Measurements from ENCODE around the gene PDLIM3. TPM values are rescaled to one million over a fixed set of nuclear protein-coding genes. Genes with fewer than 3 reads are reported as not detected.
"Not testable (repeated sequence)": the region's sequence is repeated elsewhere in the genome, so short reads cannot be mapped to it uniquely, and the experiment has no call there.

The PDLIM3 gene
- total RNA-seq, 3 donors from 2014 or later (not counting 1 experiment from before 2014, with no cell fraction given): not detected

GRCh38 chr4:185534511-185534865 lies 819 bp downstream of the PDLIM3 start:
- Histone ChIP-seq H3K27me3 (ENCODE audit: control insufficient read depth, insufficient read depth, low read length) (peaks cover 11% of the 10 kb centered on the region), H3K4me1 (ENCODE audit: control insufficient read depth, insufficient read depth, low read length) (no peaks in the 10 kb centered on the region), H3K36me3 (ENCODE audit: control insufficient read depth, insufficient read depth, low read length) (no peaks in the 10 kb centered on the region), H3K27ac (ENCODE audit: low read length) (no peak overlapping the region), H3K4me3 (ENCODE audit: low read length) (no peak overlapping the region), H3K9me3 (ENCODE audit: control insufficient read depth, insufficient read depth, low read length) (no peaks in the 10 kb centered on the region)
- 3% methylated on average over 10 of the region's 10 CpGs for WGBS (ENCODE audit: insufficient coverage)
- DNase-seq: no peak
- no peak for ATAC-seq
- Mint-ChIP-seq H3K27me3 (ENCODE audit: low read depth in 2 of 2) (peaks cover 24 to 33% of the 10 kb centered on the region in 2 donors), H3K27ac (no peak overlapping the region), H3K9me3 (no peaks in the 10 kb centered on the region), H3K4me3 (no peak overlapping the region), H3K36me3 (no peaks in the 10 kb centered on the region), H3K4me1 (no peaks in the 10 kb centered on the region)
- intact Hi-C loops (cut with micrococcal nuclease): no loop called here
- no peak for TF ChIP-seq CTCF (IDR thresholded peaks at IDR 0.05)

DNA sequence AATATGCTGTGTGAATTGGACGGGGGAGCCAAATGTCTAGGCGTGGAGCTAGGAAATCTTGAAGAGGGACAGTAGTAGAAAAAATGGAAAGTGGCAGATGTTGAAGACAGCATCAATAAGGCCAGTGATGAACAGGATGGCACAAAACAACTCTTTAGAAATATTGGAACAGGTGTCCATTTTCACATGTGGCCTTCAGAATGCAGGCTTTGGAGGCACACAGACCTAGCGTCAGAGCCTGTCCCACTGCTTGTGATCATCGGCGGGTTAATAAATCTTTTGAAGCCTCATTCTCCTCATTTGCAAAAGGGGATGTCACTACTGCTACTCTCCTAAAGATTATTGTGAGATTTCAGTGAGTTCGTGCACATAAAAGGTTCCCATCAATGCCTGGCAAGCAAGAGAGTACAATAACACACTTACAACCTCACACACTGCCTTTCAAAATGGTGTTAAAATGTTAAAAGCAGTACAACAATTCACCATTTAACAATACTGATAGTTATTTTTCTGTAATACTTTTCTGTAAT lies 2.4 kb downstream of the PDLIM3 start:
- no peaks in the 10 kb centered on the region for H3K36me3 ChIP-seq (ENCODE audit: control insufficient read depth, insufficient read depth, low read length)
- H3K4me1 Mint-ChIP-seq: no peaks in the 10 kb centered on the region
- TF ChIP-seq CTCF (IDR thresholded peaks at IDR 0.05): no peak
- peaks cover 11% of the 10 kb centered on the region for H3K27me3 ChIP-seq (ENCODE audit: control insufficient read depth, insufficient read depth, low read length)
- no peak overlapping the region for H3K4me3 Mint-ChIP-seq
- H3K4me3 ChIP-seq (ENCODE audit: low read length): no peak overlapping the region
- WGBS (ENCODE audit: insufficient coverage): 87% methylated on average over 6 of the region's 6 CpGs
- no peak overlapping the region for H3K27ac Mint-ChIP-seq
- ATAC-seq (no peak), DNase-seq (no peak)
- intact Hi-C loops (cut with micrococcal nuclease): no loop called here
- H3K4me1 ChIP-seq (ENCODE audit: control insufficient read depth, insufficient read depth, low read length): no peaks in the 10 kb centered on the region
- H3K36me3 Mint-ChIP-seq: no peaks in the 10 kb centered on the region
- peaks cover 24 to 33% of the 10 kb centered on the region in 2 donors for H3K27me3 Mint-ChIP-seq (ENCODE audit: low read depth in 2 of 2)
- no peaks in the 10 kb centered on the region for H3K9me3 ChIP-seq (ENCODE audit: control insufficient read depth, insufficient read depth, low read length)
- H3K9me3 Mint-ChIP-seq: no peaks in the 10 kb centered on the region
- H3K27ac ChIP-seq (ENCODE audit: low read length): no peak overlapping the region

- intact Hi-C loops (cut with micrococcal nuclease): no loop called here
- Histone ChIP-seq H3K36me3 (ENCODE audit: control insufficient read depth, insufficient read depth, low read length) (no peaks in the 10 kb centered on the region), H3K27me3 (ENCODE audit: control insufficient read depth, insufficient read depth, low read length) (peaks cover 11% of the 10 kb centered on the region), H3K9me3 (ENCODE audit: control insufficient read depth, insufficient read depth, low read length) (no peaks in the 10 kb centered on the region), H3K27ac (ENCODE audit: low read length) (no peak overlapping the region), H3K4me3 (ENCODE audit: low read length) (no peak overlapping the region), H3K4me1 (ENCODE audit: control insufficient read depth, insufficient read depth, low read length) (no peaks in the 10 kb centered on the region)
- DNase-seq: no peak
- no peak for TF ChIP-seq CTCF (IDR thresholded peaks at IDR 0.05)
- 86% methylated on average over 7 of the region's 7 CpGs for WGBS (ENCODE audit: insufficient coverage)
- no peaks in the 10 kb centered on the region for H3K36me3 Mint-ChIP-seq
- peaks cover 24 to 33% of the 10 kb centered on the region in 2 donors for H3K27me3 Mint-ChIP-seq (ENCODE audit: low read depth in 2 of 2)
- ATAC-seq: no peak
- no peak overlapping the region for H3K27ac Mint-ChIP-seq
- H3K4me1 Mint-ChIP-seq: no peaks in the 10 kb centered on the region
- no peak overlapping the region for H3K4me3 Mint-ChIP-seq
- no peaks in the 10 kb centered on the region for H3K9me3 Mint-ChIP-seq
Measured at GRCh38 chr4:185532293-185532692, 3.0 kb downstream of the PDLIM3 start.

GRCh38 chr4:185531654-185532053 lies 3.7 kb downstream of the PDLIM3 start:
- peaks cover 24 to 28% of the 10 kb centered on the region in 2 donors for H3K27me3 Mint-ChIP-seq (ENCODE audit: low read depth in 2 of 2)
- DNase-seq; H3K9me3 ChIP-seq (ENCODE audit: control insufficient read depth, insufficient read depth, low read length); ATAC-seq; H3K36me3 ChIP-seq (ENCODE audit: control insufficient read depth, insufficient read depth, low read length); H3K36me3 Mint-ChIP-seq; H3K4me1 Mint-ChIP-seq; H3K4me1 ChIP-seq (ENCODE audit: control insufficient read depth, insufficient read depth, low read length); H3K4me3 ChIP-seq (ENCODE audit: low read length); intact Hi-C loops (cut with micrococcal nuclease); H3K27ac Mint-ChIP-seq; H3K9me3 Mint-ChIP-seq; H3K27ac ChIP-seq (ENCODE audit: low read length); H3K4me3 Mint-ChIP-seq: not testable (repeated sequence)
- 89% methylated on average over 6 of the region's 11 CpGs for WGBS (ENCODE audit: insufficient coverage)
- H3K27me3 ChIP-seq (ENCODE audit: control insufficient read depth, insufficient read depth, low read length): peaks cover 11% of the 10 kb centered on the region
